Spleen (tissue), 7 donors: ENCODE measurements around the gene ZNF451.

Source experiments
- CTCF ChIP-seq, 11 experiments: fragments of 200-600 bp in 7 of 11; fragments of 450-650 bp in 4 of 11; sonication (generic) in 4 of 11; IDR thresholded peaks in 8 of 11; conservative IDR thresholded peaks in 3 of 11; 1 replicate in 7 of 11; 2 replicates in 4 of 11; pipeline versions ENCODE4 v1.4.0 to v1.8.0; 2016 to 2021; ENCODE audit warnings: antibody characterized with exemption in 11 of 11, inconsistent platforms in 4 of 11, mild to moderate bottlenecking in 1 of 11
- POLR2A ChIP-seq, 3 donors: fragments of 450-650 bp; IDR thresholded peaks; one replicate each; pipeline ENCODE4 v1.5.1; 2017; ENCODE audit warnings: antibody characterized with exemption in 3 of 3, mild to moderate bottlenecking in 1 of 3
- POLR2AphosphoS5 ChIP-seq, 3 donors: sonication (generic); formaldehyde crosslinking; IDR thresholded peaks; one replicate each; pipeline ENCODE4 v1.5.1; 2017; ENCODE audit warnings: antibody characterized with exemption in 3 of 3
- donor health status: DM: no; HTN: no; CAD: no; lungs with moderate emphysema.
- donor health status: DM: no; HTN: no; CAD: no.
- donor health status: DM: no; HTN: no; CAD: no.

GRCh38 chr6:57127763-57128162 lies 37.8 kb downstream of the ZNF451 start:
- TF ChIP-seq CTCF (IDR thresholded peaks at IDR 0.05 in 8 of 11, conservative IDR thresholded peaks at IDR 0.05 in 3 of 11) (no peak), POLR2A (IDR thresholded peaks at IDR 0.05) (no peak), POLR2AphosphoS5 (IDR thresholded peaks at IDR 0.05) (no peak)
